ENCODE data around the gene TBCB.
"Not testable (repeated sequence)": the region's sequence is repeated elsewhere in the genome, so short reads cannot be mapped to it uniquely, and the experiment has no call there.

Gene TBCB, protein sequence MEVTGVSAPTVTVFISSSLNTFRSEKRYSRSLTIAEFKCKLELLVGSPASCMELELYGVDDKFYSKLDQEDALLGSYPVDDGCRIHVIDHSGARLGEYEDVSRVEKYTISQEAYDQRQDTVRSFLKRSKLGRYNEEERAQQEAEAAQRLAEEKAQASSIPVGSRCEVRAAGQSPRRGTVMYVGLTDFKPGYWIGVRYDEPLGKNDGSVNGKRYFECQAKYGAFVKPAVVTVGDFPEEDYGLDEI

DNA sequence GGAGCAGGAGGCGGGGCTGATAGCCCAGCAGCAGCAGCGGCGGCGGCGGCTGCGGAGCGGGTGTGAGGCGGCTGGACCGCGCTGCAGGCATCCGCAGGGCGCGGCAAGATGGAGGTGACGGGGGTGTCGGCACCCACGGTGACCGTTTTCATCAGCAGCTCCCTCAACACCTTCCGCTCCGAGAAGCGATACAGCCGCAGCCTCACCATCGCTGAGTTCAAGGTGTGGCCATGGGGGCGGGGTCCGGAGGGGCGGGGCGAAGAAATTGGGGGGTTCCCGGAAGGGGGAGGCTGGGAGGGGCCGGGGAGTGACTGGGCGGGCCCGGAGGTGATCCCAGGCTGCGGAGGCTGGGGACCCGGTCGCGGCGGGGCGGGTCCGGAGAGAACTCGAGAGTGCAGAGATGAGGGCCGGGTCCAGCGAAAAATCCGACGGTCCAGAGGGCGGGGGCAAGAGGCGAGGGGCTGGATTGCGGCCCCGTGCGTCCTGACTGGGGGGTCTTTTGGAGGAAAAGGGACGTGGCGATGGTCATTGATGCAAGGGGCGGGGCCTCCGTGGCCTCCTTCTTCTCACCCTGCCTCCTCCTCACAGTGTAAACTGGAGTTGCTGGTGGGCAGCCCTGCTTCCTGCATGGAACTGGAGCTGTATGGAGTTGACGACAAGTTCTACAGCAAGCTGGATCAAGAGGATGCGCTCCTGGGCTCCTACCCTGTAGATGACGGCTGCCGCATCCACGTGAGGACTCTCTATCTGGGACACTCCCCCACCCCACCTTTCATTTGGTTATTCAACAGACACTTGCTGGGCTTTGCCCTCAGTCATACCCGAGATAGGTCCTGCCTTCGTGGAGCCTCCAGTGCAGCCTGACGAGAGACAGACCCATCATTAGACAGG is at the start of gene TBCB:
Gene TBCB (plus strand): TSS at position 16 of the 891 bp plus-strand sequence. CDS start 93 bp downstream, at position 109.
- DNase-seq = no peak

DNA sequence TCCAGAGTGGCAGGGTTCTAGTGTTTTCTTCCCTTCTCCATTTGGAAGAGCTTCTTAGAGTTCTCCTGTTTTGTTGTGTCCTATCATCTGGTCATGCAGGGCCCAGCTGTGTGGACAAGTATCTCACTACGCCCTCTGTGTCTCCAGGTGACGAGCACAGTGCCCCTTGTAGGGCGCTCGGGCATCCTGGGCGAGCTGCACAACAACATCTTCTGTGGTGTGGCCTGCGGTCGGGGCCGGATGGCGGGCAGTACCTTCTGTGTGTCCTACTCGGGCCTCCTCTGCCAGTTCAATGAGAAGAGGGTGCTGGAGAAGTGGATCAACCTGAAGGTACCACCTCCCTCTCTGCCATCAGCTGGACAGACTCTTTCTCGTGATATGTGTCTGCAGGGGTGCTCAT is 47.6 kb upstream of the TBCB start:
- DNase-seq = no peak

DNA sequence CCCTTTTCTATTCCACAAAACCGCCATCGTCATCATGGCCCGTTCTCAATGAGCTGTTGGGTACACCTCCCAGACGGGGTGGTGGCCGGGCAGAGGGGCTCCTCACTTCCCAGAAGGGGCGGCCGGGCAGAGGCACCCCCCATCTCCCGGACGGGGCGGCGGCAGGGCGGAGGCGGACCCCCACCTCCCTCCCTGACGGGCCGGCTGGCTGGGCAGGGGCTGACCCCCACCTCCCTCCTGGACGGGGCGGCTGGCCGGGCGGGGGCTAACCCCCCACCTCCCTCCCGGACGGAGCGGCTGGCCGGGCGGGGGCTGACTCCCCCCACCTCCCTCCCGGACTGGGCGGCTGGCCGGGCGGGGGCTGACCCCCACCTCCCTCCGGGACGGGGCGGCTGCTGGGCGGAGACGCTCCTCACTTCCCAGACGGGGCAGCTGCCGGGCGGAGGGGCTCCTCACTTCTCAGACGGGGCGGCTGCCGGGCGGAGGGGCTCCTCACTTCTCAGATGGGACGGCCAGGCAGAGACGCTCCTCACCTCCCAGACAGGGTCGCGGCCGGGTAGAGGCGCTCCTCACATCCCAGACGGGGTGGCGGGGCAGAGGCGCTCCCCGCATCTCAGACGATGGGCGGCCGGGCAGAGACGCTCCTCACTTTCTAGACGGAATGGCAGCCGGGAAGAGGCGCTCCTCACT is 46.3 kb upstream of the TBCB start:
- not testable (repeated sequence) for DNase-seq

DNA sequence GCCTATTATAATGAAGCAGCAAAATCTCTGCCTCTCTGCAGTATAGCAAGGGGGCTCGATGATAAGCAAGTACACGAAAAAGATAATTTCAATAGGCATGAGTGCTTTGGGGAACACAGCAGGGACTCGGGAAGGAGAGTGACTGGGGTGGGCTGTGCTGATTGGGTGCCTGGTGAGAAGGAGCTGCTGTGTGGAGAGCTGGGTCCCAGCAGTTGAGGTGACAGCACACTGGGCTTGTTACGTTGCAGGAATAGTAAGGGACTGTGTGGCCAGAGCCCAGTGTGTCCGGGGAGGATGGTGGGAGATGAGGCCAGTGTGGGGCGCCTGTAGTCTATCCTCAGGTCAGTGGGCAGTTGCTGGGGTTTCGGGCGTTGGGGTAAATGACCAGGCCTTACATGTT is 43.2 kb upstream of the TBCB start:
- no peak for DNase-seq

DNA sequence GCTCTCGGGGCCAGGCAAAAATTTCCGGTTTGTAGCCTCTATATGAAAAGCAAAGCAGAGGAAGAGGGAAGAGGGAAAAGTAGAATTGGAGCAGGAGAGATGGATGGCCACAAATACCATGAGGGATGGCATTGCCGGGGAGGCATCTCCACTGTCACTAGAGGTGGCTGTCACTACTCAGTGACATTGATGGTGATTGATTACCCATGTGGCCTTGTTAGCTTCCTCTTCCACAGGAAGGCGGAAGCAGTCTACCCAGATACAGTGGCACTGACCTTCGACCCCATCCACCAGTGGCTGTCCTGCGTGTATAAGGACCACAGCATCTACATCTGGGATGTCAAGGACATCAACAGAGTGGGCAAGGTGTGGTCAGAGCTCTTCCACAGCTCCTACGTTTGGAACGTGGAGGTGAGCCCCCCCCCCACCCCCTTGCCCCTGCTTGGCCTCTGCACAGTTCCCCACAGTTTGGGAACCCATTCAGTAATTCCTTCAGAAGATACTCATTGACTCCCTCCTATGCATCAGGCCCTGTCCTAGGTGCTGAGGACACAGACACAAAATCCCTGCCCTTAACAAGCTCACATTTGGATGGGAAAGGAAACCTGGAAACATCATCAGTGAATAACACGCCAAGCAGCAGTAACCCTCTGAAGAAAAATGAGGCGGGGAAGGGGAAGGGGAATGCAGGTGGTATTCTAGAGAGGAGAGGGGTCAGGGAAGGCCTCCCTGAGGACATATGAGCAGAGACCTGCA is 42.0 kb upstream of the TBCB start:
- DNase-seq = no peak

DNA sequence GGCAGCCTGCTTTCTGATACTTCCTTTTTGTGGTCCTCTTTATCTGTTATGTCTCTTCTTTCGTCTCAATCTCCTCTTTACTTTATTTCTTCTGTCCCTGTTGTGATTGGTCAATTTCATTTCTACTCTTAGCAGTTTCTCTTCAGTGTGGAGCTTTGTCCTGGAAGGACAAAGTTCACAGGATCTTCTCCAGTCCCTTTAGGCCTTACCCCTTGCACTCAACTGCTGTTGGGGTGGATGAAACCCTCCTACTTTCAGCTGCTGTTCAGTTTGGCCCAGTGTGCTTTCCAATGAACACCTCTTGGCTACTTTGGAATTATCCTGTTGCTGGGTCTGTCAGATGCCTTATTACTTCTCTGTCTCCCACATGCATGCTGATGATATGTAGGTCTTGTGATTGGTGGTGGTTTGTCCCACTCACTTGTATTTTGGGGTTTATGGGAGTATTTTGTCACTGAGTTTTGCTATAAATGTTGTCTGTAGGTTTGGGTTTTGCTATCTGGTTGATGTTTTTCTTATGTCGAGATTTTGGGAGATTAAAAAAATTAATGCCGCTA is 35.8 kb upstream of the TBCB start:
- DNase-seq = no peak

DNA sequence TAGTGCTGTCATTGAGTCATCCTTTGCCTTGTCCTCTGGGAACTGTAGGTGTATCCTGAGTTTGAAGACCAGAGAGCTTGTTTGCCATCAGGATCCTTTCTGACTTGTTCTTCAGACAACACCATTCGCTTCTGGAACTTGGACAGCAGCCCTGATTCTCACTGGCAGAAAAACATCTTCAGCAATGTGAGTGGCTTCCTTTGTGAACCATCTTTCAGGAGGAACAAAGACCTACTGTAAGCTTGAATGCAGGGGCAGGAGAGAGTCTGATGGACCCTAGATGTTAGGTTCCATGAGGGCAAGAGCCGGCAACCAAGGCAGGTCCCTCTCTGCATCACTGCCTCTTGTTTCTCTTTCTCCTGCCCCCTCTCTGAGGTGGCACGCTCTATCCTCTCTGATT is 33.9 kb upstream of the TBCB start:
- DNase-seq = no peak

DNA sequence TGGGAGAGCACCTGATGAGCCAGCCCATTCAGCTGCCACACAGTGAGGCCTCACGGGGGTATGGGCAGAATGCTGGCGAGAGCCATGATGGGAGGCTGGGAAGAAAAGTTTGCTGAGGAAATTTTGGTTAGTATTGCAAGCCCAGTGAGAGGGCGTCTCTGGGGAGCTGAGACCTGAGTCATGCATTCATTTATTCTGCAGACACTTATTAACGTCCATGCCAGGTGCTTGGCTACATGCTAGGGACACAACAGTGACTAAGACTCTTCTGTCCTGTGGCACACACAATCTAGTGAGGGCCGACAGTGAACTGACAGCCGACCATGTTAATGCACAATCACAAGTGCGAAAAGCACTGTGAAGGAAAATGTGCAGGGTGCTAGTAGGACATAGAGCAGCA is 33.4 kb upstream of the TBCB start:
- DNase-seq = no peak

DNA sequence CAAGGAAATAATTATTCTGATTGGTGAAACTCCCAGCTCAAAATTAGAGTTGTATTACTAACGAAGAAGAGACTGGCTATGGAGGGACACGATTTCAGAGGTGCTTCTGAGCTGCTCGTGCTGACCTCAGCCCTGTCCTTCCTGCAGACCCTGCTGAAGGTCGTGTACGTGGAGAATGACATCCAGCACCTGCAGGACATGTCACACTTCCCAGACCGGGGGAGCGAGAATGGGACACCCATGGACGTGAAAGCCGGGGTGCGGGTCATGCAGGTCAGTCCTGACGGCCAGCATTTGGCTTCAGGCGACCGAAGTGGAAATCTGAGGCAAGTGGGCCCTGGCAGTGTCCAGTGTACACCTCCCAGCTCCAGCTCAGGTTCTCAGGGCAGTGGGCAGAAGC is 32.4 kb upstream of the TBCB start:
- DNase-seq = no peak

DNA sequence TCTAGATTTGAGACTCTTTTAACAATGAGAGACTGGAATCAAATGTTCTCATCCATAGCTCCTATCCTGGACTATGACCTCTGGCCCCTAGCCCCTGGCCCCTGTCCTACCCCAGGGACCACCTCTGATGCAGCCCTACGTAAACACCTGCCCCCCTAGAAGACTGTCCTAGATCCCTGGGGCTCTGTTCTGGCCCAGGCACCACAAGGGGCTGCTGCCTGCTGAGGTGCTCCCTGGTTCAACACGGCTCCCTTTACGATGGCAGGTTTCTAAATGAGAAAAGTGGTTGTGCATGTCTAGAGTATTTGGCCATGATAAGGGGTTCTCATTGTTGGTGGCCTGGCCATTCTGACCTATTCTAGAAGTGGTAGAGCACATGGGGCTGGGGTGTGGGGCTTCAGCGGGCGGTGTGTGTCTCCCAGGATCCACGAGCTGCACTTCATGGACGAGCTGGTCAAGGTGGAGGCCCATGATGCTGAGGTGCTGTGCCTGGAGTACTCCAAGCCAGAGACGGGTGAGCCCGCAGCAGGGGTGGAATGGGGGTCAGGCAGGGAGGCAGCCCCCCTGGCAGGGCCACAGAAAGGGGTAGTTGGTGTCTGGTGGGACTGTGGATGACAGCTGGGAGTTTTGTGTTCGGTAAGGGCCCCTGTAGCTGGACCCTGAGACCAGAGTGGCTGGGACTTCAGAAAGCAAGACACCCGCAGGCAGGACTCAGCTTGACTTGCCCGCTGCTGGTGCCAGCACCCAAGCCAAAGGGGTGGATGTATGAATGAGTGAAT is 30.8 kb upstream of the TBCB start:
- DNase-seq = no peak

DNA sequence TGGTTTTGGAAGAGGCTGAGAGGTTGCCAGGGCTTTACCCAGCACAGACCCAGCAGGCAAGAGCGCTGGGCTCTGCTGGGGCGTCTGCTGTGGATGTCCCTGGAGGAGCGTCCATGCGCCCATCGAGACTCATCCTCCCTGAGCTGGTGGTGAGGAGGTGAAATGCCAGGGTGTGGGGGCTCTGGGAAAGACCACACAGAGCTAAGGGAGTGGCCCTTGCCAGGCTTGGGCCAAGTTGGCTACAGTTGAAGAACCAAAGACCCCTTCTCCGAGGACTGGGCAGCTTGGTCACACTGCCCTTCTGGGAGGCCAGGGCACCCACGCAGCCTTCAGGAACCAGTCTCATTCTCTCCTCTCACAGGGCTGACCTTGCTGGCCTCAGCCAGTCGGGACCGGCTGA is 28.9 kb upstream of the TBCB start:
- no peak for DNase-seq

DNA sequence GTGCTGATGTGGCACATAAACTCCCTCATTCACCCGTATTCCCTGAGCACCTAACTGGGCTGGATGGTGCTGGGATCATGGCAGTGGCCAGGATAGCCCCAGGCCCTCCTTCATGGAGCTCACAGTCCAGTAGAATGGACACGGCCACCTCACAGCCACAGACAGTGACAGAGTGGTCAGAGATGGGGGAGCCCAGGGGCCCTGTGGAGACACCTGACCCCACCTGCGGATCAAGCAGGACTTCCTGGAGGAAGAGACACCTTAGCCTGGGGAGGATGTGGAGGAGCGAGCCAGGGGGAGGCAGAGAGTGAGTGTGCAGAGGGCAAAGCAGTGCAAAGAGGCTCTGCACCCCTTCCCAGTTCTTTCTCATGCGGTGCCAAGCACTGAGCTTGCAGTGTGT is 25.4 kb upstream of the TBCB start:
- no peak for DNase-seq

DNA sequence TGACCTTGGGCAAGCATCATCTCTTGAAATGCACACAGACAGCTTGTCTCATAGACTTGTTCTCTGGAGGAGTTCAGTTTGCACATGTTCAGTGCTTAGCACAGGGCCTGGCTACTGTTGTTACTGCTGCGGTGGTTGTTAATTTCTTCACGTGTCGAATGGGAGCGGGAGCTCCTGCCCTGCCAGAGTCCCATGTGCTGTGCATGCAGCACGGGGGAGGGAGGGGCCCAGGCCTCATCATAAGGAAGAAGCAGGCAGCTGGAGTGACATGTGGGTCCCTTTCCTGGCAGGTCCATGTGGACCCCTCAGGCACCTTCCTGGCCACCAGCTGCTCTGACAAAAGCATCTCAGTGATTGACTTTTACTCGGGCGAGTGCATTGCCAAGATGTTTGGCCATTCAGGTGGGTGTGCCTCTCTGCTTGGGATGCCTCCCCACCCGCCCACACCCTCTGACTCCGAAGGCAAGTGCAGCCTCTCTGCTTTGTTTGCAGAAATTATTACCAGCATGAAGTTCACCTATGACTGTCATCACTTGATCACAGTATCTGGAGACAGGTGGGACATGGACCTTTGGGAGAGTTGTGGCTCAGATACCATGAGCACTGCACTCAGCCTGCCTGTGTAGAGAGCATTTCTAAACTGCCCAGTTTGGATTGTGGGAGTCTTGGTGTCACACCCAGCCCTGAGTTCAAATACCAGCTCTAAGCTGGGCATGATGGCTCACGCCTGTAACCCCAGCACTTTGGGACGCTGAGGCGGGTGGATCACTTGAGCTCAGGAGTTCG is 24.2 kb upstream of the TBCB start:
- no peak for DNase-seq

DNA sequence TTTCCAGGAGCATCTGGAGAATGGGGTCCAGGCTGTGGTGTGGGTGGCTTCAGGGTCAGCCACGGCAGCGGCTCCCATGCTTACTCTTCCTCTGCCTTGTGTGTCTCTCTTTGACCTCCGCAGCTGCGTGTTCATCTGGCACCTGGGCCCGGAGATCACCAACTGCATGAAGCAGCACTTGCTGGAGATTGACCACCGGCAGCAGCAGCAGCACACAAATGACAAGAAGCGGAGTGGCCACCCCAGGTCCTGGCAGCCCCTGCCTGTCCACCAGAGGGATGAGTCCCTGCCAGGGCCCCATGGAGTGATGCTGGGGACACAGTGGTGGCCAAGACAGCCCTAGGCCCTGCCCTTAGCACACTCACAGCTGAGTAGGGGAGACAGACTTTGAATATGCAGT is 22.7 kb upstream of the TBCB start:
- DNase-seq = no peak

DNA sequence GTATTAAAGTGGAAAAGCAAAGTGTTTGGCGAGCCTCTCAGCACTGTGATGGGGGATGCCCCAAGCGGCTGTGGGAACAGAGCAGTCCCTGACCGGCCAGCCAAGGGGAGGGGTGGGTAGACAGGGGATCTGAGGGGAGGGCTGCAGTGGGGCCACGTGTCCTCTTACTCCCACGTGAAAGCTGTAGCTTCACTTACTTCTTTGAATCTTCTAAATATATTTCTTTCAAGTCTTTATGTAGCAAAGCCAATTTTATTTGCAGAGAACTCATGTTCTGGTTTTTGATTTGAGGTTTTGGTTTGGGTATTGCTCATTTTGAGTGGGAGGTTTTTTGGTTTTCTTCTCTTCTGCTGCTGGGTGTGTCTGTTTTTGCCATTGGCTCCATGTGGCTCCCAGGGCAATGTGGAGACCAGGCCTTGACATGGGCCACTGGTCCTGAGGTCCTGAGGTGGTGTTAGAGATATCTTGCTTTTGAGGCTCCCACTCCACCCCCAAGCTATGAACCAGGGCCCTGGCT is 22.1 kb upstream of the TBCB start:
- DNase-seq = no peak

DNA sequence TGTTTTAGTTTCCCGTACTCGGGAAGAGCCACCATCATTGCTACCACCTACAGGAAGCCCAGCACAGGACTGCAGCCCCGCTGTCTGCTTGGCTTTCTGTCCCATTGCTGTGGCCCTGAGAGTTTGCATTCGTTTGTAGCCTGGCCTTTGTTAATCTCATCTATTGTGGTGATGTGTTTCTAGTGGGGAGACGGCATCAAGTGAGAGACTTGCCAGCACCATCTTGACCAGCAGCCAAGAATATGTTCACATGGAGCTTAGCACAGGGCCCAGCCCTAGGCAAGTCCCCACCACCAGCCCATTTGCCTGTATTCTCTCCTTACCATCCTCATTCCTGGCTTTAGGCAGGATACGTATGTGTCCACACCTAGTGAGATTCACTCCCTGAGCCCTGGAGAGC is 21.6 kb upstream of the TBCB start:
- no peak for DNase-seq

DNA sequence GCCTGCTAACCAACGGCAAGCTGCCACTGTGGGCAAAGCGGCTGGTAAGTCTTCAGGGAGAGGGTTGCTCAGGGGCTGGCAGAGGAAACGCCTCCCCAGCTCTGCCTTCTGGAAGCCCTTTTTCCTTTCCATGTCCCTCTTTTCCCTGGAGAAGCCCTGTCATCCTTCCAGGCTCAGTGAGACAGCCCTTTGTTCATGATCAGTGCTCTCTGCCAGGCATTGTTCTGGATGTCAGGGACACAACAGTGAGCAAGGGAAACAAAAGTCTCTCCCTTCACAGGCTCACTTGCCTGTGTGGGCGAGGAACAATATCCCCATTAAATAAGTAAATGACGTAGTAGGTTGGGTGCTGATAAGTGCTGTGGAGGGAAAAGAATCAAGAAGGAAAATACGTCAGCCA is 18.2 kb upstream of the TBCB start:
- DNase-seq = no peak

DNA sequence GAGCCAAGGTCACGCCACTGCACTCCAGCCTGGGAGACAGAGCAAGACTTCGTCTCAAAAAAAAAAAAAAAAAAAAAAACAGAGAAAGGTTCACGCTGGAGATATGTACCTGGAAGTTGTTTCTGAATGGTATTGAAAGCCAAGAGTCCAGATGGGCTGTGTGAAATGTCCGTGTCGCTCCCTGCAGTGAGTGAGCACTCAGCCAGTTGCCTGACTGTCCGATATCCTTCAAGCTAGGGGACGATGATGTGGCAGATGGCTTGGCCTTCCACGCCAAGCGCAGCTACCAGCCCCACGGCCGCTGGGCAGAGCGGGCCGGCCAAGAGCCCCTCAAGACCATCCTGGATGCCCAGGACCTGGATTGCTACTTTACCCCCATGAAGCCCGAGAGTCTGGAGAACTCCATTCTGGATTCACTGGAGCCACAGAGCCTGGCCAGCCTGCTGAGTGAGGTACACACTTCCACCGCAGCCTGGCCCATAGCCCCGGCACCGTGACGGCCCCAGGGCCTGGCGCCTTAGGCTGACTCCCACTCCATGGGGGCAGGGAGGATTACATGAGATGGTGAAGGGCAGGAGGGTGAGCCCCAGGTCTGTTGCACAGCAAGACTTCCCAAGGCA is 16.0 kb upstream of the TBCB start:
- no peak for DNase-seq

DNA sequence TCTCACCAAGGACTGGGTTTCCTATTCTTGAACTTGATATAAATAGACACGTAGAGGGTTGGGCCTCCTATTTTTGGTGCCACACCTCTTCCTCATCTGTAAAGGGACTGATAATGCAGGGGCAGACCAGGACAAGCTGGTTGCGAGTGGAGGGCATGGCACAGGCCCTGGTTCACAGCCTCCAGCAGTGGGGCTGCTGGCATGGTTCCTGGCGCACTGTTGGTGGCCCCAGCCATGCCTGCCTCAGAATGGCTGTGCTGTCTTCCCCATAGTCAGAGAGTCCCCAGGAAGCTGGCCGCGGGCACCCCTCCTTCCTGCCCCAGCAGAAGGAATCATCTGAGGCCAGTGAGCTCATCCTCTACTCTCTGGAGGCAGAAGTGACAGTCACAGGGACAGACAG is 14.8 kb upstream of the TBCB start:
- no peak for DNase-seq

DNA sequence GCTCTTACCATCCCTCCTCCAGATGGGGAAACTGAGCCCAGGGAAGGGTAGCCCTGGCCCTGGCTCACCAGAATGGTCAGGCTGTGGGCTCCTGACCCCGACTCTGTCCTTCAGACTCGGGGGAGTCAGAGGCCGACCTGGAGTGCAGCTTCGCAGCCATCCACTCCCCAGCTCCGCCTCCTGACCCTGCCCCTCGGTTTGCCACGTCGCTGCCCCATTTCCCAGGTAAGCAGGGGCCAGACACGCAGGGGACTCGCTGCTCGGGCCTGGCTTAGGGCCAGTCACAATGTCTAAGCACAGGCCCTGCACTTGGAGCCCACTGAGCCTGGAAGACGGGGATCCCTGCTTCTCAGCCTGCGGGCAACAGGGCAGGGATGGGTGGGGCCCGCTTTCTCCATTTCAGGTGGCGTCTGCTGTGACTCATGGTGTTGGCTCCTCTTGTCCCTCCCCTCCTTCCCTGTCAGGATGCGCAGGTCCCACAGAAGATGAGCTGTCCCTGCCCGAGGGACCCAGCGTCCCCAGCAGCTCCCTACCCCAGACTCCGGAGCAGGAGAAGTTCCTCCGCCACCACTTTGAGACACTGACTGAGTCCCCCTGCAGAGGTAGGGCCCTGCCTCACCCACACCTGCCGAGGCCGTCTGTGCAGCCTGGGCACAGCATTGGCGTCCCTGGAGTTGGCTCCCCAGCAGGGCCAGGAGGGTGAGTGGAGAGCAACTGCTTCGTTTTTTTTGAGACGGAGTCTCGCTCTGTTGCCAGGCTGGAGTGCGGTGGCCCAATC is 13.5 kb upstream of the TBCB start:
- no peak for DNase-seq
